Measurements from ENCODE around the gene PAM16. TPM values are rescaled to one million over a fixed set of nuclear protein-coding genes. Genes with fewer than 3 reads are reported as not detected.
"Not testable (repeated sequence)": the region's sequence is repeated elsewhere in the genome, so short reads cannot be mapped to it uniquely, and the experiment has no call there.

Gene PAM16
- total RNA-seq, 1 experiment from 2014 or later: 117 TPM

GRCh38 chr16:4337540-4338088 is 13.5 kb downstream of the PAM16 start:
- intact Hi-C loops (cut with micrococcal nuclease): no loop called here
- Mint-ChIP-seq H3K4me1 (ENCODE audit: insufficient read depth, unreplicated experiment) (no peaks in the 10 kb centered on the region), H3K27ac (ENCODE audit: low read depth, unreplicated experiment) (no peak overlapping the region), H3K27me3 (ENCODE audit: insufficient read depth, unreplicated experiment) (no peaks in the 10 kb centered on the region), H3K9me3 (ENCODE audit: unreplicated experiment) (no peaks in the 10 kb centered on the region), H3K36me3 (ENCODE audit: insufficient read depth, unreplicated experiment) (peaks cover 61% of the 10 kb centered on the region), H3K4me3 (ENCODE audit: unreplicated experiment) (no peak overlapping the region)
- TF ChIP-seq, protein P1, sequence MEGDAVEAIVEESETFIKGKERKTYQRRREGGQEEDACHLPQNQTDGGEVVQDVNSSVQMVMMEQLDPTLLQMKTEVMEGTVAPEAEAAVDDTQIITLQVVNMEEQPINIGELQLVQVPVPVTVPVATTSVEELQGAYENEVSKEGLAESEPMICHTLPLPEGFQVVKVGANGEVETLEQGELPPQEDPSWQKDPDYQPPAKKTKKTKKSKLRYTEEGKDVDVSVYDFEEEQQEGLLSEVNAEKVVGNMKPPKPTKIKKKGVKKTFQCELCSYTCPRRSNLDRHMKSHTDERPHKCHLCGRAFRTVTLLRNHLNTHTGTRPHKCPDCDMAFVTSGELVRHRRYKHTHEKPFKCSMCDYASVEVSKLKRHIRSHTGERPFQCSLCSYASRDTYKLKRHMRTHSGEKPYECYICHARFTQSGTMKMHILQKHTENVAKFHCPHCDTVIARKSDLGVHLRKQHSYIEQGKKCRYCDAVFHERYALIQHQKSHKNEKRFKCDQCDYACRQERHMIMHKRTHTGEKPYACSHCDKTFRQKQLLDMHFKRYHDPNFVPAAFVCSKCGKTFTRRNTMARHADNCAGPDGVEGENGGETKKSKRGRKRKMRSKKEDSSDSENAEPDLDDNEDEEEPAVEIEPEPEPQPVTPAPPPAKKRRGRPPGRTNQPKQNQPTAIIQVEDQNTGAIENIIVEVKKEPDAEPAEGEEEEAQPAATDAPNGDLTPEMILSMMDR (IDR thresholded peaks at IDR 0.05; ENCODE audit: unreplicated experiment): no peak
- DNase-seq (ENCODE audit: unreplicated experiment): no peak
- ChIA-PET CTCF (no interaction called here), POLR2A (interaction anchor here (1.1 kb wide), 1 partner anchor 8 kb away, joined by 4 read pairs; no protein-coding TSS in a partner anchor)
- no TSS peak for BruUV-seq (replicated peaks)

- CTCF ChIA-PET: no interaction called here
- H3K9me3 Mint-ChIP-seq (ENCODE audit: unreplicated experiment): no peaks in the 10 kb centered on the region
- TF ChIP-seq, protein P1 (IDR thresholded peaks at IDR 0.05; ENCODE audit: unreplicated experiment): no peak
- no peaks in the 10 kb centered on the region for H3K4me1 Mint-ChIP-seq (ENCODE audit: insufficient read depth, unreplicated experiment)
- H3K36me3 Mint-ChIP-seq (ENCODE audit: insufficient read depth, unreplicated experiment): peaks cover 56% of the 10 kb centered on the region
- no peak overlapping the region for H3K27ac Mint-ChIP-seq (ENCODE audit: low read depth, unreplicated experiment)
- intact Hi-C loops (cut with micrococcal nuclease): no loop called here
- no peaks in the 10 kb centered on the region for H3K27me3 Mint-ChIP-seq (ENCODE audit: insufficient read depth, unreplicated experiment)
- no TSS peak for BruUV-seq (replicated peaks)
- no peak overlapping the region for H3K4me3 Mint-ChIP-seq (ENCODE audit: unreplicated experiment)
- POLR2A ChIA-PET: interaction anchor here (1.1 kb wide), 1 partner anchor 9 kb away, joined by 4 read pairs; no protein-coding TSS in a partner anchor
- no peak for DNase-seq (ENCODE audit: unreplicated experiment)
Measured at GRCh38 chr16:4336701-4337539, 14.2 kb downstream of the PAM16 start.

DNA sequence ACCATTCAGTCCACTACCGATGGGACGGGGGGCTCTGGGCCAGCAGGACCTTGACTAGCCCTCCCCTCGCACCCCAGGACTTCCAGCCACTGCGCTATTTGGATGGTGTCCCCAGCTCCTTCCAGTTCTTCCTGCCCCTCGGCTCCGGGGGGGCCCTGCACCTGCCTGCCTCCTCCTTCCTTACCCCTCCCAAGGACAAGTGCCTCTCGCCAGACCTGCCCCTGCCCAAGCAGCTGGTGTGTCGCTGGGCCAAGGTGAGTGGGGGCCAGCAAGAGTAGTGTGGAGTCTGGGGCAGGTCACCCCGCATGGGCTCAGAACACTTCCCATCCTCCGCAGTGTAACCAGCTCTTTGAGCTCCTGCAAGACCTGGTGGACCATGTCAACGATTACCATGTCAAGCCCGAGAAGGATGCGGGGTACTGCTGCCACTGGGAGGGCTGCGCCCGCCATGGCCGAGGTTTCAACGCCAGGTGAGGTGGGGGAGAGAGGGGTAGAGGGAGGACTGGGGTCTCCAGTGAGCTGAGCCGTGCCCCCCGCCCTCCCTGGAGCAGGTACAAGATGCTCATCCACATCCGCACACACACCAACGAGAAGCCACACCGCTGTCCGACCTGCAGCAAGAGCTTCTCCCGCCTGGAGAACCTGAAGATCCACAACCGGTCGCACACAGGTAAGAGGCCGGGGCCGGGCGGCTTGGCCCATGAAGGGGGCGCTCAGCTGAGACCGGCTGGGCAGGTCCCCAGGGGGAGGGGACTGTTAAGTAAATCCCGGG is 16.2 kb downstream of the PAM16 start:
- ChIA-PET POLR2A (interaction anchor here (0.6 to 0.9 kb wide), 2 partner anchors 15 to 303 kb away, joined by 3 read pairs; no protein-coding TSS in a partner anchor), CTCF (interaction anchor here (1.5 to 2.0 kb wide), 3 partner anchors 46 to 351 kb away, joined by 5 to 7 read pairs (median 6); no protein-coding TSS in a partner anchor)
- TF ChIP-seq, protein P1 (IDR thresholded peaks at IDR 0.05; ENCODE audit: unreplicated experiment): no peak
- H3K4me3 Mint-ChIP-seq (ENCODE audit: unreplicated experiment): no peak overlapping the region
- no peaks in the 10 kb centered on the region for H3K9me3 Mint-ChIP-seq (ENCODE audit: unreplicated experiment)
- DNase-seq (ENCODE audit: unreplicated experiment): no peak
- no peak overlapping the region for H3K27ac Mint-ChIP-seq (ENCODE audit: low read depth, unreplicated experiment)
- no peaks in the 10 kb centered on the region for H3K4me1 Mint-ChIP-seq (ENCODE audit: insufficient read depth, unreplicated experiment)
- intact Hi-C loops (cut with micrococcal nuclease): loop anchor here (5.0 kb wide), 1 partner anchor 83 kb away; no protein-coding TSS in a partner anchor
- H3K27me3 Mint-ChIP-seq (ENCODE audit: insufficient read depth, unreplicated experiment): no peaks in the 10 kb centered on the region
- H3K36me3 Mint-ChIP-seq (ENCODE audit: insufficient read depth, unreplicated experiment): peaks cover 51% of the 10 kb centered on the region
- BruUV-seq (replicated peaks): no TSS peak

GRCh38 chr16:4333714-4334113 is 17.4 kb downstream of the PAM16 start:
- H3K36me3 Mint-ChIP-seq (ENCODE audit: insufficient read depth, unreplicated experiment): peaks cover 41% of the 10 kb centered on the region
- intact Hi-C loops (cut with micrococcal nuclease): loop anchor here (5.0 kb wide), 1 partner anchor 81 kb away; no protein-coding TSS in a partner anchor
- CTCF ChIA-PET: interaction anchor here (1.6 to 6.2 kb wide), 3 partner anchors 44 to 80 kb away, joined by 5 to 94 read pairs (median 13); no protein-coding TSS in a partner anchor
- H3K9me3 Mint-ChIP-seq (ENCODE audit: unreplicated experiment); H3K4me1 Mint-ChIP-seq (ENCODE audit: insufficient read depth, unreplicated experiment); DNase-seq (ENCODE audit: unreplicated experiment); H3K27me3 Mint-ChIP-seq (ENCODE audit: insufficient read depth, unreplicated experiment); BruUV-seq (replicated peaks); H3K27ac Mint-ChIP-seq (ENCODE audit: low read depth, unreplicated experiment); H3K4me3 Mint-ChIP-seq (ENCODE audit: unreplicated experiment); POLR2A ChIA-PET: not testable (repeated sequence)
